GM12878 (cell line): ENCODE results near the gene TEPSIN. TPM values are rescaled to one million over a fixed set of nuclear protein-coding genes. Genes with fewer than 3 reads are reported as not detected.

ENCODE experiments used
- ATAC-seq: fragments of 200-7000 bp; cut with Tn5 transposase; 3 replicates; pipeline ENCODE4 v1.9.1; 2020; ENCODE audit warnings: mild to moderate bottlenecking, moderate library complexity
- BruUV-seq: library from RNA; stranded (reverse); fragments of 400-500 nt; replicated peaks from 2 replicates; lab custom pipeline; 2021; lab: Mats Ljungman, UMichigan
- CTCF ChIA-PET: fragments of 300-600 bp; sonication (Branson Sonifier 250); formaldehyde crosslinking; extraction: SDS; loops from one replicate; lab custom pipeline; 2021; ENCODE audit warnings: inconsistent platforms; lab: Yijun Ruan, JAX
- POLR2A ChIA-PET: fragments of 350-600 bp; formaldehyde crosslinking; extraction: SDS; loops from one replicate; lab custom pipeline; 2021; ENCODE audit warnings: inconsistent platforms; lab: Charles Lee
- RAD21 ChIA-PET: fragments of 300-600 bp; sonication (Branson Sonifier 250); formaldehyde crosslinking; loops from one replicate; lab custom pipeline; 2023; ENCODE audit warnings: antibody characterized with exemption; ENCODE audit not compliant: unreplicated experiment; lab: Charles Lee
- SMC1A ChIA-PET: fragments of 300-600 bp; sonication (Branson Sonifier 250); formaldehyde crosslinking; loops from one replicate; lab custom pipeline; 2023; ENCODE audit not compliant: unreplicated experiment, uncharacterized antibody; lab: Charles Lee
- DNase-seq: peaks from one replicate; pipeline ENCODE4 v3.0.0-alpha.2; 2011; ENCODE audit warnings: low read depth, low spot score
- FAIRE-seq: peaks from 3 replicates; lab custom pipeline; 2011; peaks lifted over from hg19 to GRCh38; lab: Jason Lieb, UNC
- H2AFZ ChIP-seq: 2 replicates; pipeline ENCODE4 v1.6.0; 2011; ENCODE audit warnings: low read depth, low read length, control low read depth; ENCODE audit not compliant: control insufficient read depth
- H3K27ac ChIP-seq: 2 replicates; pipeline ENCODE4 v1.5.1; 2011; ENCODE audit warnings: control low read depth; ENCODE audit not compliant: control insufficient read depth, insufficient read depth
- H3K27me3 ChIP-seq, 2 experiments: replicated peaks in 1 of 2; 2 replicates each; pipeline versions ENCODE4 v1.6.0 to v1.6.1; 2011; ENCODE audit warnings: low read length in 1 of 2; ENCODE audit not compliant: control insufficient read depth in 2 of 2, insufficient read depth in 2 of 2
- H3K36me3 ChIP-seq, 2 experiments: 2 replicates each; pipeline ENCODE4 v1.5.1; 2011; ENCODE audit warnings: low read length in 1 of 2; ENCODE audit not compliant: control insufficient read depth in 2 of 2, insufficient read depth in 2 of 2
- H3K4me1 ChIP-seq: 2 replicates; pipeline ENCODE4 v1.6.1; 2011; ENCODE audit warnings: mild to moderate bottlenecking, low read length, moderate library complexity, mixed read lengths; ENCODE audit not compliant: control insufficient read depth, insufficient read depth
- H3K4me2 ChIP-seq: 2 replicates; pipeline ENCODE4 v1.6.0; 2011; ENCODE audit warnings: control low read depth; ENCODE audit not compliant: control insufficient read depth, insufficient read depth
- H3K4me3 ChIP-seq: fragments of 200-600 bp; sonication (generic); 2 replicates; pipeline ENCODE4 v1.5.1; 2016
- H3K79me2 ChIP-seq: 2 replicates; pipeline ENCODE4 v1.6.0; 2011; ENCODE audit warnings: low read length; ENCODE audit not compliant: control insufficient read depth, insufficient read depth
- H3K9ac ChIP-seq: 2 replicates; pipeline ENCODE4 v1.8.0; 2011; ENCODE audit warnings: low read length, control low read depth, mixed read lengths; ENCODE audit not compliant: control insufficient read depth, insufficient read depth
- H3K9me3 ChIP-seq: replicated peaks from 3 replicates; pipeline ENCODE4 v1.5.1; 2011; ENCODE audit warnings: mild to moderate bottlenecking, low read length; ENCODE audit not compliant: control insufficient read depth, insufficient read depth
- H4K20me1 ChIP-seq: 2 replicates; pipeline ENCODE4 v1.6.0; 2011; ENCODE audit not compliant: control insufficient read depth, insufficient read depth
- BACH1 ChIP-seq: fragments of 450-650 bp; IDR thresholded peaks from 2 replicates; pipeline ENCODE4 v1.6.1; 2017; ENCODE audit warnings: mild to moderate bottlenecking, borderline replicate concordance
- BCL11A ChIP-seq: IDR thresholded peaks from 2 replicates; pipeline ENCODE4 v1.6.1; 2011; ENCODE audit warnings: low read depth, low read length
- IRF4 ChIP-seq: IDR thresholded peaks from 2 replicates; pipeline ENCODE4 v1.6.1; 2011; ENCODE audit warnings: low read depth, low read length
- JUNB ChIP-seq: IDR thresholded peaks from 2 replicates; pipeline ENCODE4 v1.6.1; 2016; ENCODE audit warnings: antibody characterized with exemption, mild to moderate bottlenecking
- MEF2A ChIP-seq: IDR thresholded peaks from 2 replicates; pipeline ENCODE4 v1.6.1; 2011; ENCODE audit warnings: low read depth, mild to moderate bottlenecking, low read length, moderate library complexity; ENCODE audit not compliant: insufficient read depth
- PML ChIP-seq: IDR thresholded peaks from 2 replicates; pipeline ENCODE4 v1.6.1; 2012; ENCODE audit warnings: low read length, inconsistent platforms
- POLR2AphosphoS5 ChIP-seq: IDR thresholded peaks from 2 replicates; pipeline ENCODE4 v1.6.1; 2011; ENCODE audit warnings: mild to moderate bottlenecking, low read length, inconsistent platforms
- RAD21 ChIP-seq: IDR thresholded peaks from 2 replicates; pipeline ENCODE4 v1.6.1; 2011; ENCODE audit warnings: mild to moderate bottlenecking, low read depth, low read length, moderate library complexity; ENCODE audit not compliant: insufficient read depth
- SMARCA5 ChIP-seq: fragments of 450-650 bp; IDR thresholded peaks from 2 replicates; pipeline ENCODE4 v1.6.1; 2017; ENCODE audit warnings: mild to moderate bottlenecking
- WGBS: methylation state at CpG from one replicate; pipeline ENCODE4 v1.1.6; 2016; ENCODE audit warnings: low lambda C conversion rate; ENCODE audit not compliant: insufficient replicate concordance, insufficient coverage; ENCODE audit errors: missing lambda C conversion rate; 5-methylcytosine and 5-hydroxymethylcytosine counted together
- in situ Hi-C: fragments of 300-500 bp; cut with MboI; formaldehyde crosslinking; loops from 9 replicates; pipeline ENCODE4 v1.14.3; 2018; ENCODE audit warnings: mixed read lengths
- intact Hi-C: fragments of 100-400 bp; cut with micrococcal nuclease; formaldehyde crosslinking; loops from one replicate; pipeline ENCODE4 v1.14.2; 2022; ENCODE audit not compliant: unreplicated experiment
- polyA plus RNA-seq, 11 experiments: library from polyadenylated mRNA; depleted of rRNA in 4 of 11; unstranded in 6 of 11; stranded (reverse) in 5 of 11; fragments of >200 nt; fragmentation: Nextera tagmentation in 4 of 11; fragmentation: Illumina TruSeq in 1 of 11; extraction: Ambion mirVana in 4 of 11; extraction: Trizol in 1 of 11; gene quantifications; 1 replicate in 1 of 11; 2 replicates in 10 of 11; pipeline versions ENCODE4 v1.2.1 to v1.2.3, GENCODE V29; 2011 to 2016; ENCODE audit warnings: inconsistent platforms in 2 of 11, missing spikeins in 2 of 11, low read depth in 1 of 11
- total RNA-seq, 4 experiments: library from RNA; depleted of rRNA in 3 of 4; stranded (reverse); fragments of >200 nt in 3 of 4; fragmentation: Illumina TruSeq in 1 of 4; extraction: Trizol in 1 of 4; gene quantifications; 2 replicates each; pipeline versions ENCODE4 v1.2.1 to v1.2.3, GENCODE V29; 2013 to 2021
- TF ChIP-seq, protein P1 (sequence below): IDR thresholded peaks from 2 replicates; pipeline ENCODE4 v1.6.1; 2011; ENCODE audit warnings: borderline replicate concordance, low read depth, mild to moderate bottlenecking, moderate library complexity, low read length; ENCODE audit not compliant: insufficient read depth, poor library complexity, severe bottlenecking
- TF ChIP-seq, protein P2 (sequence below): IDR thresholded peaks from 2 replicates; pipeline ENCODE4 v1.6.1; 2012; ENCODE audit warnings: mild to moderate bottlenecking, low read depth, low read length
- TF ChIP-seq, protein P3 (sequence below): IDR thresholded peaks from 2 replicates; pipeline ENCODE4 v1.6.1; 2011; ENCODE audit warnings: low read depth, low read length, improper control_type of control experiment, borderline replicate concordance

TEPSIN gene
- total and polyA plus RNA-seq, 10 of the 15 experiments (the other 5 are each of a cell fraction or from before 2014, with no cell fraction given): 0.87 to 36.7 (median 5.3) TPM

DNA sequence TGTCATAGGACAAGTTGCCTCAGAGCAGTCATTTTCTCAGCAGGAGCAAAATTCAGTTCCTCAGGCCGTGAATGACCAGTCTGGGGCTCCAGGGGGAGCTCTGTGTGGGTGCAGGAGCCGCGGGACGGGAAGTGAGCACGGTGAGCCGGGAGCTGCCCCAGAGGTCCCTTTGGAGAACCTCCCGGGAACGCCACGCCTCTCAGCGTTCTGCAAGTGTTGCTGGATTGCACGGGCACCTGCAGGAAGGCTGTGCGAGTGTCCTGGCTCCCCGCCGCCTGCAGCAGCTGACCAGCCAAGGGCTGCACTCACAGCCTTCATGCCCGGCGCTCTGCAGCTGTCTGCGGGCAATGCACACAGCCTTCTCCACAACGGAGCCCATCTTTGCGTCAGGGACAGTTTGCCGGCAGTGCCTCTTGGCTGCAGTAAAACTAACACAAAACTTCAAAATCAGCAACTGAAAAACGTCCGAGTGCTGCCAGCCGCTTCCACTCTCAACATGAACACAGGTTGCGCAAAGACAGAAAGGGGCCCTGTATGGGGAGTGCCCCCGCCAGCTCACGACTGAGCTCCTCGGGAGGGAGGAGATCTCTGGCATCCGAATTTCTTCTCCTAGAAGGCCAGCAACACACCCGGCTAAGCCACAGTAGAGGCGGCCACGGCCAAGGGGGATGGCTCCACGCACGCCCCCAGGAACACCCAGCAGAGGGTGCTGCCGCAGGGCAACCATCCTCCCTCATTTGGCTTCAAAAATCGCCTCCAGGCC is 16.3 kb upstream of the TEPSIN start:
- Histone ChIP-seq H3K27ac (no peak overlapping the region), H3K27me3 (no peaks in the 10 kb centered on the region), H4K20me1 (no peaks in the 10 kb centered on the region), H3K4me3 (no peak overlapping the region), H3K36me3 (peaks cover 6 to 14% of the 10 kb centered on the region in 2 experiments; a peak in 3 of 4 replicates), H3K4me1 (no peaks in the 10 kb centered on the region), H3K79me2 (no peaks in the 10 kb centered on the region), H2AFZ (no peak overlapping the region), H3K9me3 (no peaks in the 10 kb centered on the region), H3K4me2 (no peak overlapping the region), H3K9ac (no peak overlapping the region)
- TF ChIP-seq IRF4 (no peak), JUNB (no peak), POLR2AphosphoS5 (no peak), MEF2A (no peak), SMARCA5 (no peak), RAD21 (no peak), BCL11A (no peak), BACH1 (no peak), PML (no peak)
- TF ChIP-seq, protein P1, sequence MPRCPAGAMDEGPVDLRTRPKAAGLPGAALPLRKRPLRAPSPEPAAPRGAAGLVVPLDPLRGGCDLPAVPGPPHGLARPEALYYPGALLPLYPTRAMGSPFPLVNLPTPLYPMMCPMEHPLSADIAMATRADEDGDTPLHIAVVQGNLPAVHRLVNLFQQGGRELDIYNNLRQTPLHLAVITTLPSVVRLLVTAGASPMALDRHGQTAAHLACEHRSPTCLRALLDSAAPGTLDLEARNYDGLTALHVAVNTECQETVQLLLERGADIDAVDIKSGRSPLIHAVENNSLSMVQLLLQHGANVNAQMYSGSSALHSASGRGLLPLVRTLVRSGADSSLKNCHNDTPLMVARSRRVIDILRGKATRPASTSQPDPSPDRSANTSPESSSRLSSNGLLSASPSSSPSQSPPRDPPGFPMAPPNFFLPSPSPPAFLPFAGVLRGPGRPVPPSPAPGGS: no peak
- TF ChIP-seq, protein P2, sequence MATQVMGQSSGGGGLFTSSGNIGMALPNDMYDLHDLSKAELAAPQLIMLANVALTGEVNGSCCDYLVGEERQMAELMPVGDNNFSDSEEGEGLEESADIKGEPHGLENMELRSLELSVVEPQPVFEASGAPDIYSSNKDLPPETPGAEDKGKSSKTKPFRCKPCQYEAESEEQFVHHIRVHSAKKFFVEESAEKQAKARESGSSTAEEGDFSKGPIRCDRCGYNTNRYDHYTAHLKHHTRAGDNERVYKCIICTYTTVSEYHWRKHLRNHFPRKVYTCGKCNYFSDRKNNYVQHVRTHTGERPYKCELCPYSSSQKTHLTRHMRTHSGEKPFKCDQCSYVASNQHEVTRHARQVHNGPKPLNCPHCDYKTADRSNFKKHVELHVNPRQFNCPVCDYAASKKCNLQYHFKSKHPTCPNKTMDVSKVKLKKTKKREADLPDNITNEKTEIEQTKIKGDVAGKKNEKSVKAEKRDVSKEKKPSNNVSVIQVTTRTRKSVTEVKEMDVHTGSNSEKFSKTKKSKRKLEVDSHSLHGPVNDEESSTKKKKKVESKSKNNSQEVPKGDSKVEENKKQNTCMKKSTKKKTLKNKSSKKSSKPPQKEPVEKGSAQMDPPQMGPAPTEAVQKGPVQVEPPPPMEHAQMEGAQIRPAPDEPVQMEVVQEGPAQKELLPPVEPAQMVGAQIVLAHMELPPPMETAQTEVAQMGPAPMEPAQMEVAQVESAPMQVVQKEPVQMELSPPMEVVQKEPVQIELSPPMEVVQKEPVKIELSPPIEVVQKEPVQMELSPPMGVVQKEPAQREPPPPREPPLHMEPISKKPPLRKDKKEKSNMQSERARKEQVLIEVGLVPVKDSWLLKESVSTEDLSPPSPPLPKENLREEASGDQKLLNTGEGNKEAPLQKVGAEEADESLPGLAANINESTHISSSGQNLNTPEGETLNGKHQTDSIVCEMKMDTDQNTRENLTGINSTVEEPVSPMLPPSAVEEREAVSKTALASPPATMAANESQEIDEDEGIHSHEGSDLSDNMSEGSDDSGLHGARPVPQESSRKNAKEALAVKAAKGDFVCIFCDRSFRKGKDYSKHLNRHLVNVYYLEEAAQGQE: no peak
- TF ChIP-seq, protein P3, sequence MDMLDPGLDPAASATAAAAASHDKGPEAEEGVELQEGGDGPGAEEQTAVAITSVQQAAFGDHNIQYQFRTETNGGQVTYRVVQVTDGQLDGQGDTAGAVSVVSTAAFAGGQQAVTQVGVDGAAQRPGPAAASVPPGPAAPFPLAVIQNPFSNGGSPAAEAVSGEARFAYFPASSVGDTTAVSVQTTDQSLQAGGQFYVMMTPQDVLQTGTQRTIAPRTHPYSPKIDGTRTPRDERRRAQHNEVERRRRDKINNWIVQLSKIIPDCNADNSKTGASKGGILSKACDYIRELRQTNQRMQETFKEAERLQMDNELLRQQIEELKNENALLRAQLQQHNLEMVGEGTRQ: no peak
- ChIA-PET SMC1A (interaction anchor here (0.7 kb wide), 1 partner anchor 229 kb away, joined by 4 read pairs; no protein-coding TSS in a partner anchor), RAD21 (interaction anchor here (3.0 kb wide), 1 partner anchor 229 kb away, joined by 27 read pairs; no protein-coding TSS in a partner anchor), CTCF (interaction anchor here (3.4 kb wide), 1 partner anchor 229 kb away, joined by 44 read pairs; no protein-coding TSS in a partner anchor), POLR2A (no interaction called here)
- WGBS: 88% methylated on average over 34 of the region's 35 CpGs
- no peak for ATAC-seq
- no peak for FAIRE-seq
- in situ Hi-C loops: loop anchor here (5.0 kb wide), 1 partner anchor 222 kb away; no protein-coding TSS in a partner anchor
- intact Hi-C loops: loop anchor here (5.0 to 10.0 kb wide), 2 partner anchors 260 to 347 kb away; partner anchors contain the start of gene ACTG1
- no TSS peak for BruUV-seq
- DNase-seq: no peak
